Measurements from ENCODE around the gene MAGI2. TPM values are rescaled to one million over a fixed set of nuclear protein-coding genes. Genes with fewer than 3 reads are reported as not detected.

MAGI2 gene
- total RNA-seq, 4 donors from 2014 or later: 0.23 to 5.5 (median 0.45) TPM

- no peak for DNase-seq
- Histone ChIP-seq H3K4me1 (peaks cover 0 to 8% (median 0%) of the 10 kb centered on the region in 3 donors), H3K36me3 (no peaks in the 10 kb centered on the region), H3K27ac (no peak overlapping the region), H3K27me3 (no peaks in the 10 kb centered on the region), H3K9me3 (no peaks in the 10 kb centered on the region), H3K4me3 (no peak overlapping the region)
- intact Hi-C loops (cut with DNase I): no loop called here
- TF ChIP-seq CTCF (IDR thresholded peaks at IDR 0.05) (no peak), POLR2A (IDR thresholded peaks at IDR 0.05) (no peak)
Measured at GRCh38 chr7:78638364-78638763, 815.1 kb downstream of the MAGI2 start.

- no peaks in the 10 kb centered on the region for H3K9me3 ChIP-seq
- no peaks in the 10 kb centered on the region for H3K36me3 ChIP-seq
- no peak overlapping the region for H3K27ac ChIP-seq
- no peaks in the 10 kb centered on the region for H3K27me3 ChIP-seq
- intact Hi-C loops (cut with DNase I): no loop called here
- TF ChIP-seq POLR2A (IDR thresholded peaks at IDR 0.05) (no peak), CTCF (IDR thresholded peaks at IDR 0.05) (no peak)
- no peak overlapping the region for H3K4me3 ChIP-seq
- DNase-seq: no peak
- H3K4me1 ChIP-seq: peaks cover 0 to 8% (median 0%) of the 10 kb centered on the region in 3 donors
- 78 to 95% methylated on average over 6 of the region's 6 CpGs for WGBS, 2 donors
Measured at GRCh38 chr7:78636727-78637126, 816.7 kb downstream of the MAGI2 start.

- Histone ChIP-seq H3K27me3 (no peaks in the 10 kb centered on the region), H3K4me1 (peaks cover 0 to 8% (median 0%) of the 10 kb centered on the region in 3 donors), H3K27ac (no peak overlapping the region), H3K4me3 (no peak overlapping the region), H3K9me3 (no peaks in the 10 kb centered on the region), H3K36me3 (no peaks in the 10 kb centered on the region)
- no peak for DNase-seq
- TF ChIP-seq CTCF (IDR thresholded peaks at IDR 0.05) (no peak), POLR2A (IDR thresholded peaks at IDR 0.05) (no peak)
- intact Hi-C loops (cut with DNase I): no loop called here
- 60 to 67% methylated on average over 4 of the region's 4 CpGs for WGBS, 2 donors
Measured at GRCh38 chr7:78635026-78635793, 818.3 kb downstream of the MAGI2 start.

DNA sequence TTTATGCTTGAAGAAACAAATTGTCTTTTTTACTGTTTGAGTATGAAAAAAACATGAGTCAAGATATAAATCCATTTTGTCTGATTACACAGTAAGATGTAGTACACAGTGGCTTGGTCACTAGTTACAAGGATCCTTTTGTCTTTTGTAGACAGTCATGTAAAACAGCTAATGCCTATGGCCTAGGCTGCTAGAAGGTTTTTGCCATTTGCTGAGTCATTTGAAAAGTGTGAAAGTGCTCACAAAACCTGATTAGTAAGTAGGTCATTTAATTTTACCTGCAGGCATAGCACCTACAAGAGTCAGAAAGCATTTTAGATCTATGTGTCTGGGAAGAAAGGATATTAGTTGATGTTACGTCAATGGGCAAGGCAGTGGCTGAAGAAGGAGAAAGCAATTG, 819.4 kb downstream of the MAGI2 start:
- no peak overlapping the region for H3K4me3 ChIP-seq
- no peak for DNase-seq
- no peaks in the 10 kb centered on the region for H3K9me3 ChIP-seq
- WGBS, 2 donors: 56 to 59% methylated on average over 1 of the region's 1 CpG
- peaks cover 0 to 8% (median 0%) of the 10 kb centered on the region in 3 donors for H3K4me1 ChIP-seq
- no peak overlapping the region for H3K27ac ChIP-seq
- TF ChIP-seq CTCF (IDR thresholded peaks at IDR 0.05) (no peak), POLR2A (IDR thresholded peaks at IDR 0.05) (no peak)
- no peaks in the 10 kb centered on the region for H3K36me3 ChIP-seq
- intact Hi-C loops (cut with DNase I): no loop called here
- H3K27me3 ChIP-seq: no peaks in the 10 kb centered on the region

DNA sequence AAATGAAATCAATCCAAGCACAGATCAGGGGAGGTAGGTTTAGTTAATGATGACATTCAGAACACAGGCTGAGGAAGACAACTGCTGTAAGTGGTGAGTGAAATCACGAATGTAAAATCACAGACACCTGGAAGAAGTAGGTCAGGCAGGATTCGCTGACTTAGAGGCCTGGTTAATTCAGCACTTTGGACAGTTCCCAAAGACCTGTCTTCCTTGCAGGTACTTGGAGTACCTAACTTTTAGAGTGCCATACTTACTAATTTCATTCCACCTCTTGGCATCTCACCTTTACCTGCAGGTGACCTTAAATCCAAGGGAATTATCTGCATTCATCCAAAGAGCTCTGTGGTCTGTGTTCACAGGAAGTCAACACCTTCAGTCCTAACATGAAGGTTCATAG, 832.5 kb downstream of the MAGI2 start:
- DNase-seq: no peak
- 30 to 42% methylated on average over 2 of the region's 2 CpGs for WGBS, 2 donors

More for the DNA sequence above, 832.5 kb downstream of the MAGI2 start:
- TF ChIP-seq POLR2A (IDR thresholded peaks at IDR 0.05): no peak
- TF ChIP-seq CTCF (IDR thresholded peaks at IDR 0.05): no peak
- Histone ChIP-seq H3K4me3 (no peak overlapping the region), H3K27ac (no peak overlapping the region), H3K36me3 (no peaks in the 10 kb centered on the region), H3K4me1 (no peaks in the 10 kb centered on the region), H3K27me3 (no peaks in the 10 kb centered on the region), H3K9me3 (no peaks in the 10 kb centered on the region)
- intact Hi-C loops (cut with DNase I): no loop called here

Measured in esophagus squamous epithelium (tissue), 5 donors.